Iris pigment epithelial cell (primary cell): ENCODE measurements around the gene SPRYD3.

Experiments
- DNase-seq: peaks from one replicate; pipeline ENCODE4 v3.0.0-alpha.2; 2011; ENCODE audit warnings: low read depth

The SPRYD3 gene

GRCh38 chr12:53078425-53079225, 565 bp downstream of the SPRYD3 start:
- DNase-seq: peak; percentile 56

GRCh38 chr12:53077030-53077429, 2.2 kb downstream of the SPRYD3 start:
- no peak for DNase-seq

DNA sequence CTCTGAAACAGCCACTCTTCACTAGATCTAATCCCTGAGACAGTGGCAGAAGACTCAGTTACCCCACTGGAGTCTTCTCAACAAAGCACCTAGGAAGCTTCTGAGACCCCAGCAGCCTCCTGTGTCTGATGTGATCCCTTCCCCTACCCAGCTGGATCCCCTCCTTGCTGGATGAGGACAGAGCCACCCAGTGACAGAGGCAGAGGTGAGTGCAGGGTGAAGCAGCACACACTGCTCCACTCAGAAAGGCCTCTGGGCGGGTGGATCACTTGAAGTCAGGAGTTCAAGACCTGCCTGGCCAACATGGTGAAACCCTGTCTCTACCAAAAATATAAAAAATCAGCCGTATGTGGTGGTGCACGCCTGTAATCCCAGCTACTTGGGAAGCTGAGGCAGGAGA, 2.7 kb downstream of the SPRYD3 start:
- no peak for DNase-seq

- DNase-seq: no peak
These were observed 4.2 kb downstream of the SPRYD3 start for GRCh38 chr12:53074999-53075370.

GRCh38 chr12:53074283-53074998, 4.7 kb downstream of the SPRYD3 start:
- DNase-seq: no peak

GRCh38 chr12:53073881-53074280, 5.3 kb downstream of the SPRYD3 start:
- no peak for DNase-seq

GRCh38 chr12:53071591-53072551, 7.3 kb downstream of the SPRYD3 start:
- DNase-seq: no peak

DNA sequence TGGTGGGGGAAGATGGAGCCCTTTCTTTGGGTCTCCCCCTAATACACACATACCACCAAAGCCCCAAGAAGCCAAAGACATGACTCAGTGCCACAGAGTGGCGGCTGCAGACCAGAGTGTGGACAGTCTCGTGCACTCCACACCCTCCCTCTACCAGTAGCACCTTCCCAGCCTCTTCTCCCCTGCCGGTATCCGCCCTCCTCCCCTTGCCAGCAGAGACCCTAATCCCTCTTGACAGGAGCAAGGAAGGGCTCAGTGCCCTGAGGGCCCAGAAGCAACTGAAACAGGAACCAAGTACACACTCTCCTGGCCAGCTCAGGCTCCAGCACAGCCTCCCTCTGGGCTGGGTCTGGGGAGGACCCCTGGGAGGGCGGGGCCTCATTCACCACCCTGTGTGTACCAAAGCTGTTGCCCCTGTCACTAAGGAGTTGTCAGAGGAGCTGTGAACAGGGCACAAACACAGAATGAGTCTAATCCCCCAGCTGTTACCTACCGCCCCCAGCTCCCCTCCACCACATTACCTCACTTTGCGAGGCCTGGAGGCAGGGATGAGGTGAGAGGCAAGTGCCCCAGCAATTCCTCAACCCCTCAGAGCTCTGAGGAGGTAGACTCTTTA, 8.2 kb downstream of the SPRYD3 start:
- peak; percentile 51 for DNase-seq

DNA sequence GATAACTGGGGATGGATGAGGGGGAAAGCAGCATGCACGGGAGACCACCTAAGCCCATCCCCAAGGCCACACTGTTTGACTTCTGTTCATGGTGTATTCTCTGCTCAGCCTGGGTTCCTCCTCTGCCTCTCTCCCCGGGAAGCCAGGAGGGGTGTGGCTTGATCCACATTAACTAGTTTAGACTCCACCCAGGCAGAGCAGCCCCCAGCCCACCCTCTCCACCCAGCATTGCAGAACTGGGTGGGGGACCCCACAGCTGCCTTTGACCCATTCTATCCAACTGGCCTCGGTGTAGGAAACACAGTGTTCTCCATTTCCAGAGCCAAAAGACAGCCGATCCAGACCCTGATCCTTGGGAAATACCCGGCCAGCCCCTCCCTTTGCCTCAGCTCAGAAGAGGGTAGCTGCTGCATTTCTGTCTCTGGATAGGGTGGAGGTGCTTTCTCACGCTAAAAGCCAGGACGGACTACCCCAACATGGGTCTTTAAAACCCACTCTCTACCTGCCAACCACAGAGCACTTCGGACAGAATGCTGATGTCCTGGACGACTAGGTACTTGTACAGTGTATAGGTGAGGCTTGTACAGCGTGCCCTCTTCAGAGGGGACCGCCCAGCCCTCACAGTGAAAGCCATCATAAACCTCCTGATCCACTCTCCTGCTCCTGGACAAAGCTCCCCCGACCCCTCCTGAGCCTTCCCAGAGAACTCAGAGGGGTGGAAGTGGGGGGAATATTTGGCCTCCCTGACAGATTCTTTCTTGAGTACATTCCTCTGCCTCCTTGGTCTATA, 9.4 kb downstream of the SPRYD3 start:
- no peak for DNase-seq

- DNase-seq: no peak
These were observed 10.2 kb downstream of the SPRYD3 start for GRCh38 chr12:53068811-53069585.

- DNase-seq: no peak
These were observed 11.0 kb downstream of the SPRYD3 start for GRCh38 chr12:53067993-53068770.

DNA sequence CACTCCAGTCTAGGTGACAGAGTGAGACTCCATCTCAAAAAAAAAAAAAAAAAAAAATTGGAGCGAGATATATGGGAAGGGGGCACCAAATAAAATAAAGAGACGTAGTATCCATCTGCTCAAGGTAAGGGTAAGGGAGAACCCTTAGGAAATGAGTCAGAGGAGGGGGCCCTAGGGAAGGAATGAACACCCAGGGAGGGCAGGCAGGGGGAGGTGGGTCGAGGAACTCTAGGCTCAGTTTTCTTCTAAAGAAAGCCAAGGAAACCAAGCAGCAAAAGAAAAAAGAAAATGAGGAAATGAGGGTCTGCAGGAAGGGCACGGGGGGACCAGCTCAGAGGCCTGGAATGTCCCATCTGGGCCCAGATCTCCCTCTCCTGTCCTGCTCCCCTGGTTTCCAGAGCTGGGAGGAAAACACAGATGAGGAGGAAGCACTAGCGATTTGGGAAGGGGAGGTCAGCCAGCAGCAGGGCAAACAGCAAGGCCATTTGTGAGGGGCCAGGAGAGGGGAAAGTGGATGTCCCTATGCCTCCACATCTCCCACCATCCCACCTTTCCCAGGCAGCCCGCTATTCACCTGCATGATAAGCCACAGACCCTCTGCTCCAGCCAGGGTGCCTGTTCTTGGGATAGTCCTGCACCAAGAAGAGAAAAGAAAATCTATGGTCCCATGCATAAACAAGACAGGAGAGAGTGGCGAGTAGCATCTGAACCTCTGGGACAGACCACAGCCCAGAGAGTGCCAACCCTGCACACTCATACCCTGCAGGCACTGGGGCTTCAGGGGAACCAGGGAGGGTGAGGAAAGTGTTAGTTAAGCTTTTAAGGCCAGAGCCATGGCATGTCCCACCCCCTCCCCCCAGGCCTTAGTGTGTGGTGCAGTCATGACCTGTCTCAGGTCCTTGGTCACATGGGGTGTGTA, 11.9 kb downstream of the SPRYD3 start:
- no peak for DNase-seq

GRCh38 chr12:53065975-53066931, 12.9 kb downstream of the SPRYD3 start:
- DNase-seq: peak; percentile 70

- no peak for DNase-seq
These were observed 13.7 kb downstream of the SPRYD3 start for GRCh38 chr12:53065470-53065869.

- DNase-seq: no peak
These were observed 14.4 kb downstream of the SPRYD3 start for GRCh38 chr12:53064613-53065436.
